GM19455 (cell line): ENCODE data around the gene HLA-F.

Source experiments
- ATAC-seq: cut with Tn5 transposase; IDR thresholded peaks from one replicate; pipeline ENCODE4 v1.9.1; 2021; ENCODE audit not compliant: unreplicated experiment

The HLA-F gene

GRCh38 chr6:29759457-29759856 is 36.2 kb downstream of the HLA-F start:
- no peak for ATAC-seq

GRCh38 chr6:29760328-29760727 is 37.1 kb downstream of the HLA-F start:
- no peak for ATAC-seq

GRCh38 chr6:29762051-29762450 is 38.8 kb downstream of the HLA-F start:
- ATAC-seq = no peak

GRCh38 chr6:29762781-29763214 is 39.6 kb downstream of the HLA-F start:
- ATAC-seq = no peak

GRCh38 chr6:29763491-29764289 is 40.5 kb downstream of the HLA-F start:
- ATAC-seq = no peak

- no peak for ATAC-seq
Measured at GRCh38 chr6:29764422-29765196, 41.4 kb downstream of the HLA-F start.

GRCh38 chr6:29769336-29769735 is 46.1 kb downstream of the HLA-F start:
- ATAC-seq = no peak

- no peak for ATAC-seq
Measured at GRCh38 chr6:29770306-29770705, 47.1 kb downstream of the HLA-F start.

- ATAC-seq = no peak
Measured at GRCh38 chr6:29776684-29777083, 53.5 kb downstream of the HLA-F start.
